ENCODE data around the gene EBF4.

DNA sequence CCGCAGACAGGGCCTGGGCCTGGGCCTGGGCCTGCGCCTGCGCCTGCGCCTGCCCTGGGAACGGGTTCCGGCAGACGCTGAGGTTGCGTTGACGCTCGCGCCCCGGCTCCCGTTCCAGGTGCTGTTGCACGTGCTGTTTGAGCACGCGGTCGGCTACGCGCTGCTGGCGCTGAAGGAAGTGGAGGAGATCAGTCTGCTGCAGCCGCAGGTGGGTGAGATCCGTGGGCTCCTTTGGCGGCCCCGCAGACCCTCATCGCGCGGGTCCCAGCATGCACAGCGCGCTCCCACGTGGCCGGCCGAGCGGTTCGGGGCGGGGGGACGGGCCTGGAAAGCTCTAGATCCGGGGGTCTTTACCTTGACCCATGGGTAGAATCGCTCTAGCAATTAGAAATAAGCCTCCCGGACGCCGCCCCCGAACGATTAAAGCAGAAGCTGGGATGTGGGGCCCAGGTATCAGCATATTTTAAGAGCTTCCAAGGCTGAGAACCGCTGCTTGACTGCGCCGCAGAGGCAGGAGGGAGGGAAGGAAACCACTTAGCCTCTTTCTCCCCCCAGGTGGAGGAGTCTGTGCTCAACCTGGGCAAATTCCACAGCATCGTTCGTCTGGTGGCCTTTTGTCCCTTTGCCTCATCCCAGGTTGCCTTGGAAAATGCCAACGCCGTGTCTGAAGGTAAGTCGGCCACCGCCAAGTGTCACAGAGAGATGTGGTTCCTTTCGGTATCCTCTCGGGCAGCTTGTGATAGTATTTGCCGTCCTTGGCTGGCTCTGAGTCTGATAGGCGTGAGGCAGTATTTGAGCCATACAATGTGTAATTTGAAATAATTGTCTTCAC is 39.6 kb upstream of the EBF4 start:
- no peak for TF ChIP-seq POLR2A (IDR thresholded peaks at IDR 0.05)
- TF ChIP-seq, protein P1, sequence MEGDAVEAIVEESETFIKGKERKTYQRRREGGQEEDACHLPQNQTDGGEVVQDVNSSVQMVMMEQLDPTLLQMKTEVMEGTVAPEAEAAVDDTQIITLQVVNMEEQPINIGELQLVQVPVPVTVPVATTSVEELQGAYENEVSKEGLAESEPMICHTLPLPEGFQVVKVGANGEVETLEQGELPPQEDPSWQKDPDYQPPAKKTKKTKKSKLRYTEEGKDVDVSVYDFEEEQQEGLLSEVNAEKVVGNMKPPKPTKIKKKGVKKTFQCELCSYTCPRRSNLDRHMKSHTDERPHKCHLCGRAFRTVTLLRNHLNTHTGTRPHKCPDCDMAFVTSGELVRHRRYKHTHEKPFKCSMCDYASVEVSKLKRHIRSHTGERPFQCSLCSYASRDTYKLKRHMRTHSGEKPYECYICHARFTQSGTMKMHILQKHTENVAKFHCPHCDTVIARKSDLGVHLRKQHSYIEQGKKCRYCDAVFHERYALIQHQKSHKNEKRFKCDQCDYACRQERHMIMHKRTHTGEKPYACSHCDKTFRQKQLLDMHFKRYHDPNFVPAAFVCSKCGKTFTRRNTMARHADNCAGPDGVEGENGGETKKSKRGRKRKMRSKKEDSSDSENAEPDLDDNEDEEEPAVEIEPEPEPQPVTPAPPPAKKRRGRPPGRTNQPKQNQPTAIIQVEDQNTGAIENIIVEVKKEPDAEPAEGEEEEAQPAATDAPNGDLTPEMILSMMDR (IDR thresholded peaks at IDR 0.05): no peak
